Stomach (tissue), 4 donors: ENCODE measurements around the gene COPS2.

ENCODE experiments used
- EP300 ChIP-seq: sonication (generic); formaldehyde crosslinking; IDR thresholded peaks from one replicate; pipeline ENCODE4 v1.6.1; 2017; ENCODE audit warnings: antibody characterized with exemption
- POLR2A ChIP-seq, 4 donors: fragments of 450-650 bp; IDR thresholded peaks; one replicate each; pipeline ENCODE4 v1.6.1; 2016; ENCODE audit warnings: antibody characterized with exemption in 4 of 4, control low read depth in 2 of 4, mild to moderate bottlenecking in 1 of 4, moderate library complexity in 1 of 4
- POLR2AphosphoS5 ChIP-seq, 3 donors: sonication (generic); formaldehyde crosslinking; IDR thresholded peaks; one replicate each; pipeline ENCODE4 v1.6.1; 2016; ENCODE audit warnings: antibody characterized with exemption in 3 of 3
- TF ChIP-seq, protein P1 (sequence below), 7 experiments: fragments of 450-650 bp in 4 of 7; fragments of 200-600 bp in 3 of 7; sonication (generic) in 3 of 7; IDR thresholded peaks; one replicate each; pipeline ENCODE4 v1.5.1; 2016 to 2019; ENCODE audit warnings: antibody characterized with exemption in 7 of 7, control low read depth in 2 of 7, mild to moderate bottlenecking in 1 of 7

DNA sequence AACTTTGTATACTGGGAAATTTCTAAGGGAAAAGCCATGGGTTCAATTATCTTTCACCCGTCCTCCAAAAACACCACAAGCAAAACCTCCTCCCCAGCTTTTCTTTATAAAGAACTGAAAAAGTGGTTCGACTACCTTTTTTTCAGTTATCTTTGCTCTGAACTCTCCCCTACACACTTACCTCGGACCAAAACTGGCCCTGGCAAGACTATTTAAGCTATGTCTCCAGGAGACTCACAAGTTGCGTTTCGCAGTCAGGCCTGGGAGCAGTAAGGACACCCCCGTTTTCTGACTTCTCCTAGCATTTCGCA, 645 bp downstream of the COPS2 start:
- TF ChIP-seq, protein P1, sequence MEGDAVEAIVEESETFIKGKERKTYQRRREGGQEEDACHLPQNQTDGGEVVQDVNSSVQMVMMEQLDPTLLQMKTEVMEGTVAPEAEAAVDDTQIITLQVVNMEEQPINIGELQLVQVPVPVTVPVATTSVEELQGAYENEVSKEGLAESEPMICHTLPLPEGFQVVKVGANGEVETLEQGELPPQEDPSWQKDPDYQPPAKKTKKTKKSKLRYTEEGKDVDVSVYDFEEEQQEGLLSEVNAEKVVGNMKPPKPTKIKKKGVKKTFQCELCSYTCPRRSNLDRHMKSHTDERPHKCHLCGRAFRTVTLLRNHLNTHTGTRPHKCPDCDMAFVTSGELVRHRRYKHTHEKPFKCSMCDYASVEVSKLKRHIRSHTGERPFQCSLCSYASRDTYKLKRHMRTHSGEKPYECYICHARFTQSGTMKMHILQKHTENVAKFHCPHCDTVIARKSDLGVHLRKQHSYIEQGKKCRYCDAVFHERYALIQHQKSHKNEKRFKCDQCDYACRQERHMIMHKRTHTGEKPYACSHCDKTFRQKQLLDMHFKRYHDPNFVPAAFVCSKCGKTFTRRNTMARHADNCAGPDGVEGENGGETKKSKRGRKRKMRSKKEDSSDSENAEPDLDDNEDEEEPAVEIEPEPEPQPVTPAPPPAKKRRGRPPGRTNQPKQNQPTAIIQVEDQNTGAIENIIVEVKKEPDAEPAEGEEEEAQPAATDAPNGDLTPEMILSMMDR (IDR thresholded peaks at IDR 0.05) = no peak
- no peak for TF ChIP-seq POLR2A (IDR thresholded peaks at IDR 0.05)
- no peak for TF ChIP-seq POLR2AphosphoS5 (IDR thresholded peaks at IDR 0.05)
- no peak for TF ChIP-seq EP300
